Liver (tissue), 3 donors: ENCODE results near the gene ATP7B.

Experiments used
- CTCF ChIP-seq: fragments of 150-350 bp; IDR thresholded peaks from 2 replicates; pipeline ENCODE4 v1.5.1; 2017; ENCODE audit warnings: improper control_type of control experiment, low read depth, low read length; ENCODE audit not compliant: missing input control
- RAD21 ChIP-seq, 2 donors: IDR thresholded peaks; 2 replicates each; pipeline ENCODE4 v1.6.1; 2016; ENCODE audit warnings: antibody characterized with exemption in 2 of 2, mild to moderate bottlenecking in 2 of 2
- REST ChIP-seq: IDR thresholded peaks from 2 replicates; pipeline ENCODE4 v1.6.1; 2016; ENCODE audit warnings: antibody characterized with exemption, mild to moderate bottlenecking
- donor health status: healthy.
- donor health status: healthy.

DNA sequence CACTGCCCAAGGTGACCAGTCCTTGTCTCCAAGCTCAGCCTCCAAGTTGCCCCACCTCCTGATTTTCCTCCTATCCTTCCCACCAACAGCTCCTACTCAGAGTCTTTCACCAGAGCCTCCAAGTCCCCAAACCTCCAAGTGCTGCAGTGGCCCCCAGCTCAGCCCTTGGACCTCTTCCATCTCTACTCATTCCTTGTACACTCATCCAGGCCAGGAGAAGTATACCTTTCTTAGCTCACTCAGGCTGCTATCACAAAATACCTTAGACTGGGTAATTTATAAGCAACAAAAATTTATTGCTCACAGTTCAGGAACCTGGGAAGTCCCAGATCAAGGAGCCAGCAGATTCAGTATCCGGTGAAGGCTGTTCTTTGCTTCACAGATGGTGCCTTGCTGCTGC lies 11.3 kb downstream of the ATP7B start:
- TF ChIP-seq CTCF (no peak), RAD21 (IDR thresholded peaks at IDR 0.05) (no peak), REST (no peak)
